Hematopoietic multipotent progenitor cell (in vitro differentiated cells): Measurements from ENCODE around the gene GEMIN5. TPM values are rescaled to one million over a fixed set of nuclear protein-coding genes. Genes with fewer than 3 reads are reported as not detected.

Source experiments
- DNase-seq, 3 donors: peaks; one replicate each; pipeline ENCODE4 v3.0.0-alpha.2; 2011 to 2015; ENCODE audit warnings: low read depth in 2 of 3, low spot score in 2 of 3
- total RNA-seq: library from RNA; depleted of rRNA; stranded (reverse); fragments of >200 nt; gene quantifications from one replicate; pipeline ENCODE4 v1.2.3, GENCODE V29; 2012

Gene GEMIN5
- total RNA-seq, 1 donor: 14.8 TPM

- no peak for DNase-seq
Measured at GRCh38 chr5:154892369-154892771, 45.6 kb downstream of the GEMIN5 start.

- no peak for DNase-seq
Measured at GRCh38 chr5:154885439-154885838, 52.6 kb downstream of the GEMIN5 start.

DNA sequence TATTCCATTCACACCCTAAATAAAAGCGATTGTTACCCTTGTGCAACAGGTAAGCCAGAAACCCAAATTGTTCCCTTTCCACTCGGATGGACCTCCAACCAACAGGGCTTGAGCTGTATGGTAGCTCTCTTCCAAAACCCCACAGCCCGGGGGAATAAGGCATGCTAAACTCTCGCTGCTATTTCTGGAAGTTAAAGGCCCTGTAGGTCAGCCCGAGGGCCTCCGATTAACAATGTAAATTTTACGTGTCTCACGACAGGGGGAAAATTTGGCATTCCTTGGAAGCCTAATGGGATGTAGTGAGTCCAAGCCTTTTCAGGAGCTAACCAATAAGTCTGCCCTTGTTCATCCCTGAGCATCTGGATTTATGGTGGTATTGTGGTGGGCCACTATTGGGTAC is 53.6 kb downstream of the GEMIN5 start:
- DNase-seq: no peak

DNA sequence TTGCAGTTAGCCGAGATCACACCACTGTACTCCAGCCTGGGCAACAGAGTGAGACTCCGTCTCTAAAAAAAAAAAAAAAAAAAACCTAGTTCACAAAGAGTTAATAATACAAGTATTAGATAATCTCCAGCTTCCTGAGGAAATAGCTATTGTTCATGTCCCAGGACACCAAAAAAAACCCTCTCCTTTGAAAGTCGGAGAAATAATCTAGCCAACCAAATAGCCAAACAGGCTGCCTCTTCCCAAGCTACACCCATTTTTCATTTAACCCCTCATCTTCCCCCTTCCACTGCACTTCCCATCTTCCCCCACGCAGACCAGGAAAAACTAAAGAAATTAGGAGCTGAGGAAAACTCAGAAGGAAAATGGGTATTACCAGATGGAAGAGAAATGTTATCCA is 56.0 kb downstream of the GEMIN5 start:
- no peak for DNase-seq

- peak in 1 of 3 donors; percentile 26 for DNase-seq
Measured at GRCh38 chr5:154878642-154879335, 59.2 kb downstream of the GEMIN5 start.

GRCh38 chr5:154873791-154874331 is 64.2 kb downstream of the GEMIN5 start:
- no peak for DNase-seq

GRCh38 chr5:154871734-154872133 is 66.3 kb downstream of the GEMIN5 start:
- no peak for DNase-seq

GRCh38 chr5:154868702-154869101 is 69.3 kb downstream of the GEMIN5 start:
- DNase-seq: no peak

DNA sequence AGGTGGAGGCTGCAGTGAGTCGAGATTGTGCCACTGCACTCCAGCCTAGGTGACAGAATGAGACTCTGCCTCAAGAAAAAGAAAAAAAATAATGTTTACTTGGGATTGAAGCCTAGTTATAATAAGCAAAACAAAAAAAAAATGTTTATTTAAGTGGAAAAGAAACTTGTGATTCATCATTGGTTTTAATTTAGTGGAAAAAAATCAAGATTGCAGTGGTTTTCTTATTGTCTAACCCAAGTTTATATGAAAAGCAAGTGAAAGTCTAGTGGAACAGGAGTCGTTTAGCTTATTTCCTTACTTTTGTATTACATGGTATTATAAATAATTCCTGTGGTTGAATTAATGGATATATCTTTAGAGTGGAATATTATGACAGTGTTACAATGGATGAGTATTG is 71.2 kb downstream of the GEMIN5 start:
- DNase-seq: no peak

DNA sequence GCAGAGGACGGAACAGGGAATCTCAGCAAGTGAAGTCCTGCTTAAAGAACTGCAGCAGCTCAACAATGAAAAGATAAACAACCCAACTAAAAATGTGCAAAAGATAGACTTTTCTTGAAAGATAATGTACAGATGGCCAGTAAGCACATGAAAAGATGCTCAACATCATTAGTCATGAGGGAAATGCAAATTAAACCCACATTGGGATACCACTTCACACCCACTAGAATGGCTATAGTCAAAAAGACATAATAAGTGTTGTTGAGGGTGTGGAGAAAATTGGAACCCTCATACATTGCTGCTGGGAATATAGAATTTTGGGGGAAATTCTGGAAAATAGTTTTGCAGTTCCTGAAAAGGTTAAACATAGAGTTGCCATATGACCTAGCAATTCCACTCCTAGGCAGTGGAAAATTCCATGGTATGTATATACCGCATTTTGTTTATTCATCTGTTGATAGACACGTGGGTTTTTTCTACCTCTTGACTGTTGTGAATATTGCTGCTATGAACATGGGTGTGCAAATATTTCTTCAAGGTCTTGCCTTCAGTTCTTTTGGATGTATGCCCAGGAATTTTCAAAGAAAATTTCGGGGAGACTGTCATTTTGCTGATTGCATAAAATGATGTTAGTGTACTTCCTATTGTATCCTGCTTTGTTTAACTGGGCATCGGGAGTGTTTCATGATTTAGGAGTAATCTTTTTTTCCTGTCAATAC is 72.4 kb downstream of the GEMIN5 start:
- no peak for DNase-seq

DNA sequence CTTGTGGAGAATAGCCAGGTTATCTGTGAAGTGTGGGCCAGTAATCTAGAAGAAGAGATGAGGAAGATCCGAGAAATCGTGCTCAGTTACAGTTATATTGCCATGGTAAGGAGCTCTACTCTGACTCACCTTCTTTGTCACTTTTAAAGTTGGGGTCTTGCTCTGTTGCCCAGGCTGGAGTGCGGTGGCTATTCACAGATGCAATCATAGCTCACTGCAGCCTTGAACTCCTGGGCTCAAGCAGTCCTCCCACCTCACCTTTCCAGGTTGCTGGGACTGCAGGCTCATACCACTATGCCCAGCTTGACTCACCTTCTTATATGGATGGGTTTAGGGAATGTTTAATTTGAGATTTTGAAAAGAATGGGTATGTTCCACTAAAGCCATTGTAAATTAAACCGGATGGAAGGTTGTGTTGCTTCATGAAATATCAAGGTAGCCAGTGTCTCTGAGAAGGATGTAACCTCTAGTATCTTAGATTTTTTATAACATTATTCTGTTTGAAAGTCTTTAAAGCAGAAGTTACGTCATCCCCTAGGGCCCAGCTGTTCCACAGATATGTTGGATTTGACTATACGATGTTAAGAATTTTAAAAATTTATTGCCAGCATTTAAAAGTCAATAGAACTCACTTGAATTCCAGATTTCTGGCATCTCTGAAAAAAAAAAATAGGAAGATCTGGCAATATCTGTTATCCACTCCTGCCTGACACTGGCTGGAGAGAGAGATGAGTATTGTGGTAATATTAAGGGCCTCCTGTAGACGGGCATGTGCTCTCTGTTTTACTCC is 74.5 kb downstream of the GEMIN5 start:
- DNase-seq: no peak

- no peak for DNase-seq
Measured at GRCh38 chr5:154862766-154863165, 75.2 kb downstream of the GEMIN5 start.

- DNase-seq: no peak
Measured at GRCh38 chr5:154861946-154862345, 76.1 kb downstream of the GEMIN5 start.

DNA sequence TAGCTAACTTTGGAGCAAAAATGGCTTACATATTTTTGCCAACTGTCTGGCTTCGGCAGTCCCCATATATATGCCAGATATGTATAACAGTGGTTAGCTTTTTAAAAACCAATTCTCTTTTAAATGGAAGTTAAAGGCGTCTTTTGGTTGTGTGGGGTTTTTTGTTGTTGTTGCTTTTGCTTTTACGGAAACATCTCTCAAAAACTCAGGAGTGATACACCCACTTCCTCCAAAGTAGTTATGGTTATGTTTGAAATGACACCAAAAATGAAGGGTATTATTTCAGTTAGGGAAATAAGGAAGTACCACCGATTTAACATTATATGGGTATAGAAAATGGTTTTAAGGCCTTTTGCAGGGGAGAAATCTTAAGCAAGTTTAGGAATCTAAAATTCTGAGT is 77.2 kb downstream of the GEMIN5 start:
- peak in 1 of 3 donors; percentile 48 for DNase-seq

DNA sequence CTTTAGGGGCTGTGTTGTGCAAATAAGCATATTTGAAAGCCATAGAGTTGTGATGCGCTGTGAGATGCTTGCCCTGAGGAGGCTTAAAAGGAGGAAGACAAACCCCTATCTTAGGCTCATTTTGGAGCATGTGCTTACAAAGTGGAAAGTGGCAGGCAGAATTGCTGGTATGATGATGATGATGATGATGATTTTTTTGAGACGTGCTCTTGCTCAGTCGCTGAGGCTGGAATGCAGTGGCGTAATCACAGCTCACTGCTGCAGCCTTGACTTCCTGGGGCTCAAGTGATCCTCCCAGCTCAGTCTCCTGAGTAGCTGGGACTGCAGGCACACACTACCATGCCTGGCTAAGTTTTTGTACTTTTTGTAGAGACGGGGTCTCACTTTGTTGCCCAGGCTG is 77.9 kb downstream of the GEMIN5 start:
- no peak for DNase-seq

DNA sequence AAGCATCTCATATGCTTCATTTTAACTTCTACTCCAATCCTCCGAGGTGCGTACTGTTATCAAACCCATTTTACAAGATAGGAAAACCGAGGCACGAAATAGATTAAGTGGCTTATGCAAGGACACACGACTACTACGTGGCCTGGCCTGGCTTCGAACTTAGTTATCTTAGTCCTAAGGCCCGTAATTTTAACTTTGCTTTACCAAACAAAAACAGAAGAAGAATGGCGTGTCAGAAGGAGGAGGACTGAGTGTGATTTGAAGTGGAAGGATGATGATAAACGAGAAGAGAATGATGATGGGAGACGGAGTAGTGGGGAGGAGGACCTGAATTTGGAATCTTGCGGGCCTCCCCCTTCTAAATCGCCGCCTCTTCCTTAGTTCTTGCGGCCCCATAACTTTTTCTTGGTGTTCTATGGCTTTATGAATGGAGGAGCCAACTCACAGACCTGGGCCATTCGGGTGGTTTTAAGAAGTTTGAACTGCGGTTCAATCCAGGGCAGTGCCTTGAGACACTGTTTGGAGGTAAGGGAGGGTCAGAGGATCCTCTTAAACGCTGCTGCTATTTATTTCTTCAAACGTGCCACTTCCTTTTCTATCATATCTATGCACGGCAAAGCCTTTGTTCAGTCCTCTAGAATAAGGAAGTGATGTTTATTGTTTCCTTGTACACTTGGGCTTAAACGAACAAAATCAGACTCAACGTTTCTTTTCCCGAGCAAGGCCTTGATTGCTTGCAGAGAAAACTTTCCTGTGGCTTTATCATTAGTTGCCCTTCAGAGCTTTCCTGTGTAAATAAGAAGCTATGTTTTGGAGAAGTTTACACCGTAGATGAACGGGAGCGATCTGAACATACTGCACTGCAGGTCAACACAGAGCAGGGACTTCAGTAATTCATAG is 78.8 kb downstream of the GEMIN5 start:
- DNase-seq: peak; percentile 22 to 53 (median 36)

GRCh38 chr5:154858297-154858971 is 79.6 kb downstream of the GEMIN5 start, which contains the start of gene CNOT8:
Gene CNOT8 (plus strand): TSS chr5:154858627. CDS start chr5:154863279, 4,652 bp downstream.
- peak; percentile 19 to 99 (median 98) for DNase-seq

- DNase-seq: peak; percentile 93 to 96 (median 93)
Measured at GRCh38 chr5:154857530-154858296, 80.3 kb downstream of the GEMIN5 start.

DNA sequence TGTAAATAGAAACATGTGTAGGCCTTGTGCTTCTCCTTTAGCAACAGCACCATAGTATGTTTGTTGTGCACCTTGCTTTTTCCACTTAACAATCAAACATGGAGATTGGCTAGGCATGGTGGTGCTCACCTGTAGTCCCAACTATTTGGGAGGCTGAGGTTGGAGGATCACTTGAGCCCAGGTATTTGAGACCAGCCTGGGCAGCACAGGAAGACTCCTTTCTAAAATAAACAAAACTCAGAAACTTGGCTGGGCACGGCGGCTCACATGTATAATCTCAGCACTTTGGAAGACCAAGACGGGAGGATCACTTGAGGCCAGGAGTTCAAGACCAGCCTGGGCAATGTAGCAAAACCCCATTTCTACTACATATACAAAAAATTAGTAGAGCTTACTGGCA is 86.7 kb downstream of the GEMIN5 start:
- DNase-seq: no peak
